Mesenchymal stem cell (in vitro differentiated cells and primary cell): ENCODE measurements around the gene ZMYM2.

ENCODE experiments used
- DNase-seq: peaks from one replicate; pipeline ENCODE4 v3.0.0-alpha.2; 2013
- H2AFZ ChIP-seq: one replicate; pipeline ENCODE4 v1.6.1; 2013; ENCODE audit warnings: low read depth, mild to moderate bottlenecking, control low read depth, inconsistent platforms, low read length, moderate library complexity
- H2AK5ac ChIP-seq: 2 replicates; pipeline ENCODE4 v1.6.1; 2013; ENCODE audit warnings: low read length, moderate library complexity, mild to moderate bottlenecking, inconsistent platforms; ENCODE audit not compliant: severe bottlenecking
- H2BK120ac ChIP-seq: one replicate; pipeline ENCODE4 v1.6.1; 2013; ENCODE audit warnings: low read depth, mild to moderate bottlenecking, inconsistent platforms, low read length, moderate library complexity
- H2BK12ac ChIP-seq, 2 experiments: one replicate each; pipeline ENCODE4 v1.6.1; 2013; ENCODE audit warnings: inconsistent platforms in 2 of 2, low read length in 2 of 2, mild to moderate bottlenecking in 2 of 2, moderate library complexity in 2 of 2, control low read depth in 1 of 2
- H2BK15ac ChIP-seq: one replicate; pipeline ENCODE4 v1.6.1; 2013; ENCODE audit warnings: mild to moderate bottlenecking, low read depth, inconsistent platforms; ENCODE audit not compliant: poor library complexity, severe bottlenecking
- H2BK5ac ChIP-seq: 2 replicates; pipeline ENCODE4 v1.6.1; 2013; ENCODE audit warnings: low read depth, mild to moderate bottlenecking, low read length, control low read depth, inconsistent platforms; ENCODE audit not compliant: poor library complexity, severe bottlenecking
- H3K14ac ChIP-seq, 2 experiments: one replicate each; pipeline ENCODE4 v1.6.1; 2013; ENCODE audit warnings: inconsistent platforms in 2 of 2, low read length in 2 of 2, control low read depth in 1 of 2, mild to moderate bottlenecking in 1 of 2, moderate library complexity in 1 of 2
- H3K18ac ChIP-seq, 2 experiments: one replicate each; pipeline ENCODE4 v1.6.1; 2013; ENCODE audit warnings: inconsistent platforms in 2 of 2, low read length in 2 of 2, control low read depth in 1 of 2, low read depth in 1 of 2, mild to moderate bottlenecking in 1 of 2
- H3K23ac ChIP-seq, 2 experiments: one replicate each; pipeline ENCODE4 v1.6.1; 2013; ENCODE audit warnings: inconsistent platforms in 2 of 2, low read length in 2 of 2, mild to moderate bottlenecking in 2 of 2, moderate library complexity in 2 of 2, control low read depth in 1 of 2
- H3K27ac ChIP-seq: 2 replicates; pipeline ENCODE4 v1.5.1; 2013; ENCODE audit warnings: mild to moderate bottlenecking, moderate library complexity, low read length, control low read depth, inconsistent platforms; ENCODE audit not compliant: poor library complexity, severe bottlenecking
- H3K27me3 ChIP-seq, 2 experiments: 2 replicates each; pipeline versions ENCODE4 v1.6.1 to v1.7.0; 2013; ENCODE audit warnings: low read length in 2 of 2, mild to moderate bottlenecking in 2 of 2, moderate library complexity in 2 of 2, control low read depth in 1 of 2, inconsistent platforms in 1 of 2; ENCODE audit not compliant: control insufficient read depth in 1 of 2, insufficient read depth in 1 of 2
- H3K36me3 ChIP-seq, 2 experiments: 2 replicates each; pipeline versions ENCODE4 v1.6.1 to v1.7.0; 2013; ENCODE audit warnings: low read length in 2 of 2, control low read depth in 1 of 2, inconsistent platforms in 1 of 2, low read depth in 1 of 2, mild to moderate bottlenecking in 1 of 2; ENCODE audit not compliant: insufficient read depth in 2 of 2, control insufficient read depth in 1 of 2
- H3K4ac ChIP-seq, 2 experiments: one replicate each; pipeline ENCODE4 v1.6.1; 2013; ENCODE audit warnings: inconsistent platforms in 2 of 2, low read length in 2 of 2, mild to moderate bottlenecking in 2 of 2, moderate library complexity in 2 of 2, control low read depth in 1 of 2, low read depth in 1 of 2
- H3K4me1 ChIP-seq: 2 replicates; pipeline ENCODE4 v1.6.1; 2013; ENCODE audit warnings: low read depth, low read length, control low read depth; ENCODE audit not compliant: control insufficient read depth, insufficient read depth
- H3K4me2 ChIP-seq: 2 replicates; pipeline ENCODE4 v1.6.1; 2013; ENCODE audit warnings: low read length, mild to moderate bottlenecking, inconsistent platforms; ENCODE audit not compliant: poor library complexity, severe bottlenecking
- H3K4me3 ChIP-seq, 2 experiments: 2 replicates each; pipeline versions ENCODE4 v1.5.1 to v1.7.0; 2013; ENCODE audit warnings: low read length in 2 of 2, mild to moderate bottlenecking in 2 of 2, control low read depth in 1 of 2, low read depth in 1 of 2; ENCODE audit not compliant: insufficient read depth in 1 of 2
- H3K79me1 ChIP-seq: replicated peaks from 2 replicates; pipeline ENCODE4 v1.6.1; 2013; ENCODE audit warnings: mild to moderate bottlenecking, control low read depth, low read length, inconsistent platforms; ENCODE audit not compliant: poor library complexity, severe bottlenecking
- H3K9ac ChIP-seq: 2 replicates; pipeline ENCODE4 v1.7.0; 2013; ENCODE audit warnings: mild to moderate bottlenecking, low read length, moderate library complexity
- H3K9me3 ChIP-seq: 2 replicates; pipeline ENCODE4 v1.7.0; 2013; ENCODE audit warnings: mild to moderate bottlenecking, low read length; ENCODE audit not compliant: control insufficient read depth
- H4K8ac ChIP-seq: one replicate; pipeline ENCODE4 v1.6.1; 2013; ENCODE audit warnings: inconsistent platforms, mild to moderate bottlenecking, low read length, moderate library complexity
- H4K91ac ChIP-seq: one replicate; pipeline ENCODE4 v1.6.1; 2013; ENCODE audit warnings: mild to moderate bottlenecking, low read length, inconsistent platforms
- WGBS: methylation state at CpG from one replicate; pipeline ENCODE4 v1.1.7; 2013; ENCODE audit warnings: mixed read lengths; 5-methylcytosine and 5-hydroxymethylcytosine counted together

Gene ZMYM2

DNA sequence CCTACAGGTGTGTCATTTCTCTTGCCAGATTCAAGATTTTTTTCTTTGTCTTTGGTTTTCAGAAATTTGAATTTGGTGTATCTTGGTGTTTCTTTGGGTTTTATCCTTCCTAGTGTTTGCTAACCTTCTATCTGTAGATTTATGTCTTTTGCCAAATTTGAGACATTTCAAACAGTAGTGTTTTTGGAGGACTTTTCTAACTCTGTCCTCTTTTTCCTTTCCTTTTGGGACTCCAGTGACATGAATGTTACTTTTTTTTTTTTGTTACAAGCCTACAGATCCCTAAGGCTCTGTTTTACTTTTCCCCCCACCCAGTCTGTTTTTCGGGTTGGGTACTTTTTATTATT is 58.8 kb downstream of the ZMYM2 start:
- Histone ChIP-seq H2BK5ac (no peak overlapping the region), H3K27ac (no peak overlapping the region), H2AFZ (no peak overlapping the region), H4K8ac (no peak overlapping the region), H3K4me2 (no peak overlapping the region), H3K36me3 (peaks cover 11 to 83% of the 10 kb centered on the region in 2 experiments), H3K14ac (no peak overlapping the region), H3K23ac (no peak overlapping the region), H3K9ac (no peak overlapping the region), H2BK15ac (no peak overlapping the region), H4K91ac (no peak overlapping the region), H3K4me1 (no peaks in the 10 kb centered on the region), H3K79me1 (peaks cover 8% of the 10 kb centered on the region), H3K4ac (no peak overlapping the region), H3K18ac (no peak overlapping the region), H2AK5ac (no peak overlapping the region), H2BK120ac (no peak overlapping the region), H3K4me3 (peak overlapping the region in 1 of 2 experiments; percentile 29), H2BK12ac (no peak overlapping the region), H3K9me3 (peaks cover 39% of the 10 kb centered on the region), H3K27me3 (no peaks in the 10 kb centered on the region)
- no peak for DNase-seq
- no CpG with 5 or more reads among the region's 1 CpG for WGBS

DNA sequence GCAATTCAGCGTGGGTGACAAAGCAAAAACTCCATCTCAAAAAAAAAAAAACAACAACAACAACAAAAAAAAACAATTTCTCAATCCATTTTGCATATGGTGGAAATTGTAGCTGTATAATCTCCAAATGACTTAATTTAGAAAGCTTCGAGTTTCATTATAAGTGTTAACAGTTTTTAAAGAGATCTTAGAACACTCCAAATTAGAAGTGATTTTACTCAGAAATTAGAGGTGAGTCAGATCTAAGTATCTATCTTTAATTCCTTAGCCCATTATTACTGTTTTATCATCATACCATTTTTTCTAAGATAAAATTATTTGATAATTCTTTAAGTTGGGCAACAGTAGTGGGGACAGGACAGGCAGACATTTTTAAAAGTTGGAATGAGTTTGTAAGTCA is 60.5 kb downstream of the ZMYM2 start:
- H2AK5ac ChIP-seq = no peak overlapping the region
- H4K91ac ChIP-seq = no peak overlapping the region
- DNase-seq = no peak
- H3K4me1 ChIP-seq = no peaks in the 10 kb centered on the region
- H2BK15ac ChIP-seq = no peak overlapping the region
- H3K36me3 ChIP-seq = peaks cover 11 to 76% of the 10 kb centered on the region in 2 experiments
- peaks cover 8% of the 10 kb centered on the region for H3K79me1 ChIP-seq
- H3K4me2 ChIP-seq = no peak overlapping the region
- H3K4me3 ChIP-seq = no peak overlapping the region
- H4K8ac ChIP-seq = no peak overlapping the region
- no peak overlapping the region for H2BK5ac ChIP-seq
- H3K18ac ChIP-seq = no peak overlapping the region
- no peak overlapping the region for H3K14ac ChIP-seq
- H2AFZ ChIP-seq = no peak overlapping the region
- H2BK120ac ChIP-seq = no peak overlapping the region
- no CpG with 5 or more reads among the region's 2 CpGs for WGBS
- peaks cover 36% of the 10 kb centered on the region for H3K9me3 ChIP-seq
- H3K27ac ChIP-seq = no peak overlapping the region
- no peak overlapping the region for H3K9ac ChIP-seq
- no peak overlapping the region for H3K23ac ChIP-seq
- H3K4ac ChIP-seq = no peak overlapping the region
- H3K27me3 ChIP-seq = no peaks in the 10 kb centered on the region
- no peak overlapping the region for H2BK12ac ChIP-seq

DNA sequence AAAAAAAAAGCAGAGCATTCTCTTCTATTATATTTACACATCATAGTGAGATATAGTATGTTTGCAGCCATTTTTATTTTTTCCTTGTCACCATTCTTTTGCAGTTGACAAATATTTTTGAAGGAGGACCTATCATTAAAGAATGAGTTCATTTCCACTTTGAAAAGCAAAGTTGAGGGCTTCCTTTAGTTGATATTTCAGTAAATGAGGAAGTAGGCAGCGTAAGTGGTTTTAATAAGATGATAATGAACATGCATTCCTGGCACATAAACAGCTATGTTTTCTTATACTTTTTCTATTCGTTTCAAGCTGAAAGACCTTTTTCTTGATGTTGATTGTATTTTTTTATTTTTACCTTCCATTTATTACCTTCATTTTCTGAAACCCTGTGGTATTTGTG is 66.2 kb downstream of the ZMYM2 start:
- no CpG with 5 or more reads among the region's 2 CpGs for WGBS
- H4K91ac ChIP-seq = no peak overlapping the region
- peaks cover 6 to 81% of the 10 kb centered on the region in 2 experiments for H3K36me3 ChIP-seq
- H2AK5ac ChIP-seq = no peak overlapping the region
- H3K27ac ChIP-seq = no peak overlapping the region
- peaks cover 10% of the 10 kb centered on the region for H3K79me1 ChIP-seq
- H2AFZ ChIP-seq = no peak overlapping the region
- no peak overlapping the region for H2BK120ac ChIP-seq
- no peak overlapping the region for H3K9ac ChIP-seq
- H2BK5ac ChIP-seq = no peak overlapping the region
- H3K4me1 ChIP-seq = no peaks in the 10 kb centered on the region
- no peaks in the 10 kb centered on the region for H3K27me3 ChIP-seq
- DNase-seq = no peak
- no peaks in the 10 kb centered on the region for H3K9me3 ChIP-seq
- H2BK15ac ChIP-seq = no peak overlapping the region
- H3K4me3 ChIP-seq = no peak overlapping the region
- H3K23ac ChIP-seq = no peak overlapping the region
- no peak overlapping the region for H3K14ac ChIP-seq
- H3K4ac ChIP-seq = no peak overlapping the region
- no peak overlapping the region for H4K8ac ChIP-seq
- no peak overlapping the region for H2BK12ac ChIP-seq
- no peak overlapping the region for H3K4me2 ChIP-seq
- H3K18ac ChIP-seq = no peak overlapping the region

DNA sequence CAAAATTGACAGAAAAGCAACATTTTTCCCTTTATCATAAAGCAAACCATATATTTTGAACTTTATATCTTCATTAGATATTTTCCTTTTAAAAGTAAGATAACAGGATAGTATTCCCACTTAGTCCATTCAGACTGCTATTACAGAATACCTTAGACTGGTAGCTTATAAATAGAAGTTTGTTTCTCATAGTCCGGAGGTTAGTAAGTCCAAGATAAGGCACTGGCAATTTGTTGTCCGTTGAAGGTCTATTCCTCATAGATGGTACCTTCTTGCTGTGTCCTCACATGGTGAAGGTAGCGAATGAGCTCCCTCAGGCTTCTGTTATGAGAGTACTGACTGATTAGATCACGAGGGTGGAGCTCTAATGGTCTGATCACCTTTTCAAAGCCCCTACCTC is 70.4 kb downstream of the ZMYM2 start:
- no peak overlapping the region for H2BK5ac ChIP-seq
- H3K4me2 ChIP-seq = no peak overlapping the region
- H3K27ac ChIP-seq = no peak overlapping the region
- no peak overlapping the region for H3K14ac ChIP-seq
- H3K36me3 ChIP-seq = peaks cover 12 to 86% of the 10 kb centered on the region in 2 experiments
- no peak overlapping the region for H3K9ac ChIP-seq
- no peak overlapping the region for H2BK12ac ChIP-seq
- H3K4me3 ChIP-seq = no peak overlapping the region
- H2AK5ac ChIP-seq = no peak overlapping the region
- no peak overlapping the region for H3K18ac ChIP-seq
- H2BK15ac ChIP-seq = no peak overlapping the region
- no peaks in the 10 kb centered on the region for H3K27me3 ChIP-seq
- H2BK120ac ChIP-seq = no peak overlapping the region
- WGBS = 100% methylated on average over 3 of the region's 4 CpGs
- no peak overlapping the region for H2AFZ ChIP-seq
- H4K8ac ChIP-seq = no peak overlapping the region
- no peaks in the 10 kb centered on the region for H3K9me3 ChIP-seq
- DNase-seq = no peak
- no peak overlapping the region for H3K4ac ChIP-seq
- no peaks in the 10 kb centered on the region for H3K4me1 ChIP-seq
- H4K91ac ChIP-seq = no peak overlapping the region
- peaks cover 11% of the 10 kb centered on the region for H3K79me1 ChIP-seq
- no peak overlapping the region for H3K23ac ChIP-seq
